ENCODE results near the gene ATP6V0E1.

DNA sequence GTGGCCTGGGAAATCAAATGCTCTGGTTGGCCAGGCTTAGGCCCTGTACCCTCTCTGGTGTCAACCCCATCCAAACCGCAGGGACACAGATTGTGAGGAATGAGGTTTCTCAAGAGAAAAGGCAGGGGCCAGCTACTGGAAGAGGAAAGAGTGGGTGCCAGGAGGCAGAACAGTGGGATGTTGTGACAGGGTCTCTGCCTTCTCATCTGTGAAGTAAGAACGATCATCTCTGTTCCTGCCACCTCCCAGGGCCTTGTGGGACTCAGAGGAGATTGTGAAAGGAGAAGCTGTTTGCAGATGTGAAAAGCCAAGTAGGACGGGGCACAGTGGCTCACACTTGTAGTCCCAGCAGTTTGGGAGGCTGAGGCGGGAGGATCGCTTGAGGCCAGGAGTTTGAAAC, 47.2 kb upstream of the ATP6V0E1 start:
- TF ChIP-seq, protein P1, sequence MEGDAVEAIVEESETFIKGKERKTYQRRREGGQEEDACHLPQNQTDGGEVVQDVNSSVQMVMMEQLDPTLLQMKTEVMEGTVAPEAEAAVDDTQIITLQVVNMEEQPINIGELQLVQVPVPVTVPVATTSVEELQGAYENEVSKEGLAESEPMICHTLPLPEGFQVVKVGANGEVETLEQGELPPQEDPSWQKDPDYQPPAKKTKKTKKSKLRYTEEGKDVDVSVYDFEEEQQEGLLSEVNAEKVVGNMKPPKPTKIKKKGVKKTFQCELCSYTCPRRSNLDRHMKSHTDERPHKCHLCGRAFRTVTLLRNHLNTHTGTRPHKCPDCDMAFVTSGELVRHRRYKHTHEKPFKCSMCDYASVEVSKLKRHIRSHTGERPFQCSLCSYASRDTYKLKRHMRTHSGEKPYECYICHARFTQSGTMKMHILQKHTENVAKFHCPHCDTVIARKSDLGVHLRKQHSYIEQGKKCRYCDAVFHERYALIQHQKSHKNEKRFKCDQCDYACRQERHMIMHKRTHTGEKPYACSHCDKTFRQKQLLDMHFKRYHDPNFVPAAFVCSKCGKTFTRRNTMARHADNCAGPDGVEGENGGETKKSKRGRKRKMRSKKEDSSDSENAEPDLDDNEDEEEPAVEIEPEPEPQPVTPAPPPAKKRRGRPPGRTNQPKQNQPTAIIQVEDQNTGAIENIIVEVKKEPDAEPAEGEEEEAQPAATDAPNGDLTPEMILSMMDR (IDR thresholded peaks at IDR 0.05): no peak
- no peak for TF ChIP-seq POLR2A (IDR thresholded peaks at IDR 0.05)

Data from gastroesophageal sphincter (tissue), 3 donors.